Measurements from ENCODE around the gene LPO. TPM values are rescaled to one million over a fixed set of nuclear protein-coding genes. Genes with fewer than 3 reads are reported as not detected.

Gene LPO
- total RNA-seq, 1 donor from 2014 or later: not detected

GRCh38 chr17:58205936-58206335 lies 32.4 kb upstream of the LPO start:
- Mint-ChIP-seq H3K9me3 (no peaks in the 10 kb centered on the region), H3K36me3 (ENCODE audit: low read depth) (peaks cover 19% of the 10 kb centered on the region), H3K4me3 (no peak overlapping the region), H3K4me1 (no peaks in the 10 kb centered on the region), H3K27ac (no peak overlapping the region), H3K27me3 (no peaks in the 10 kb centered on the region)
- POLR2A ChIA-PET: no interaction called here
- CTCF ChIA-PET: no interaction called here
- no peak for TF ChIP-seq CTCF (IDR thresholded peaks at IDR 0.05)
- ATAC-seq (ENCODE audit: low read depth) (no peak), DNase-seq (no peak)
- intact Hi-C loops (cut with micrococcal nuclease): no loop called here

- H3K27me3 Mint-ChIP-seq: no peaks in the 10 kb centered on the region
- H3K36me3 Mint-ChIP-seq (ENCODE audit: low read depth): peaks cover 25% of the 10 kb centered on the region
- POLR2A ChIA-PET: no interaction called here
- H3K27ac Mint-ChIP-seq: no peak overlapping the region
- intact Hi-C loops (cut with micrococcal nuclease): no loop called here
- no peak overlapping the region for H3K4me3 Mint-ChIP-seq
- H3K9me3 Mint-ChIP-seq: no peaks in the 10 kb centered on the region
- DNase-seq (no peak), ATAC-seq (ENCODE audit: low read depth) (no peak)
- CTCF ChIA-PET: no interaction called here
- TF ChIP-seq CTCF (IDR thresholded peaks at IDR 0.05): no peak
- no peaks in the 10 kb centered on the region for H3K4me1 Mint-ChIP-seq
Measured at GRCh38 chr17:58207451-58207850, 30.9 kb upstream of the LPO start.

GRCh38 chr17:58208344-58208743 lies 30.0 kb upstream of the LPO start:
- no peaks in the 10 kb centered on the region for H3K9me3 Mint-ChIP-seq
- ATAC-seq (ENCODE audit: low read depth) (no peak), DNase-seq (no peak)
- H3K27ac Mint-ChIP-seq: no peak overlapping the region
- no peaks in the 10 kb centered on the region for H3K4me1 Mint-ChIP-seq
- no peak overlapping the region for H3K4me3 Mint-ChIP-seq
- intact Hi-C loops (cut with micrococcal nuclease): no loop called here
- TF ChIP-seq CTCF (IDR thresholded peaks at IDR 0.05): no peak
- CTCF ChIA-PET: no interaction called here
- POLR2A ChIA-PET: no interaction called here
- peaks cover 30% of the 10 kb centered on the region for H3K36me3 Mint-ChIP-seq (ENCODE audit: low read depth)
- no peaks in the 10 kb centered on the region for H3K27me3 Mint-ChIP-seq

- Mint-ChIP-seq H3K4me3 (no peak overlapping the region), H3K27me3 (no peaks in the 10 kb centered on the region), H3K36me3 (ENCODE audit: low read depth) (peaks cover 32% of the 10 kb centered on the region), H3K9me3 (no peaks in the 10 kb centered on the region), H3K4me1 (peaks cover 3% of the 10 kb centered on the region), H3K27ac (no peak overlapping the region)
- TF ChIP-seq CTCF (IDR thresholded peaks at IDR 0.05): no peak
- intact Hi-C loops (cut with micrococcal nuclease): no loop called here
- DNase-seq (no peak), ATAC-seq (ENCODE audit: low read depth) (no peak)
- POLR2A ChIA-PET: no interaction called here
- CTCF ChIA-PET: interaction anchor here (2.2 kb wide), 1 partner anchor 11 kb away, joined by 9 read pairs; no protein-coding TSS in a partner anchor
Measured at GRCh38 chr17:58210922-58211321, 27.5 kb upstream of the LPO start.

- intact Hi-C loops (cut with micrococcal nuclease): no loop called here
- H3K4me3 Mint-ChIP-seq: no peak overlapping the region
- no peak for DNase-seq
- H3K27ac Mint-ChIP-seq: peak overlapping the region; percentile 46
- POLR2A ChIA-PET: interaction anchor here (1.0 kb wide), 1 partner anchor 416 kb away, joined by 3 read pairs; no protein-coding TSS in a partner anchor
- no peak for TF ChIP-seq CTCF (IDR thresholded peaks at IDR 0.05)
- peaks cover 16% of the 10 kb centered on the region for H3K36me3 Mint-ChIP-seq (ENCODE audit: low read depth)
- H3K4me1 Mint-ChIP-seq: peaks cover 38% of the 10 kb centered on the region
- ATAC-seq (ENCODE audit: low read depth): no peak
- H3K27me3 Mint-ChIP-seq: no peaks in the 10 kb centered on the region
- CTCF ChIA-PET: interaction anchor here (0.7 to 3.0 kb wide), 5 partner anchors 12 to 34 kb away, joined by 3 to 16 read pairs (median 4); no protein-coding TSS in a partner anchor
- H3K9me3 Mint-ChIP-seq: no peaks in the 10 kb centered on the region
Measured at GRCh38 chr17:58215685-58216084, 22.7 kb upstream of the LPO start.

All from activated B cell treated with CpG ODN at 0.5 μM for 24 hours (primary cell).